NT2/D1 (cell line): ENCODE results near the gene FAM184A.

ENCODE experiments used
- YY1 ChIP-seq: IDR thresholded peaks from 2 replicates; pipeline ENCODE4 v1.6.1; 2011; ENCODE audit not compliant: insufficient read length, insufficient read depth
- ZNF274 ChIP-seq: IDR thresholded peaks from 2 replicates; pipeline ENCODE4 v1.6.1; 2011; ENCODE audit warnings: mild to moderate bottlenecking, low read depth, low read length

DNA sequence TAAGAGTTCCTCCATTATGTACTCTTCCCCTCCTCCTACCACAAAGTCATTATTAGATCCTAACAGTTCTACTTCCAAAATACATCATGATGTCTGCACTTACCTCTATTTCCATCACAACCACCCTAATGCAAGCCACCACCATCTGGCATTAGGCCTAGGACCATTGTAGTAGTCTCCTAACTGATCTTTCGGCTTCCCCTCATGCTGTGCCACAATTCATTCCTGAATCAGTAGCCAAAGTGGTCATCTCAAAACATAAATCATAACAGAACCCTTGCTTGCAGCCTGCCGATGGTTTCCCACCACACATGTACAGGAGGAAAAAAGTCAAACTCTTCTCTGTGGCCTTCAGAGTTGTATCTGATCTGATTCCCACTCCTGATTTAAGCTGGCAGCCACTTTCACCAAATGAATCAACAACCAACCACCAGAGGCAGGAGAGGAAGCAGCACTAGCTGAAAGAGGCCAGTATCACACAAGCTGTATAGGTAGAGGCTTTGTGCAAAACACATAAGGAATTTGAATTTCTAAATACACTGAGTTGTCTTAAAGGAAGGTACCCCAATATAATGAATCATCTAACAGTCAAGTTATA lies 26.1 kb downstream of the FAM184A start:
- TF ChIP-seq YY1 (no peak), ZNF274 (no peak)
